Kidney tubule cell (primary cell): ENCODE data around the gene SCARF1.

Experiments used
- DNase-seq: peaks from one replicate; pipeline ENCODE4 v3.0.0-alpha.2; 2018; ENCODE audit warnings: low spot score

The SCARF1 gene

GRCh38 chr17:1648963-1649843, 3.7 kb upstream of the SCARF1 start:
- DNase-seq = peak; percentile 94

DNA sequence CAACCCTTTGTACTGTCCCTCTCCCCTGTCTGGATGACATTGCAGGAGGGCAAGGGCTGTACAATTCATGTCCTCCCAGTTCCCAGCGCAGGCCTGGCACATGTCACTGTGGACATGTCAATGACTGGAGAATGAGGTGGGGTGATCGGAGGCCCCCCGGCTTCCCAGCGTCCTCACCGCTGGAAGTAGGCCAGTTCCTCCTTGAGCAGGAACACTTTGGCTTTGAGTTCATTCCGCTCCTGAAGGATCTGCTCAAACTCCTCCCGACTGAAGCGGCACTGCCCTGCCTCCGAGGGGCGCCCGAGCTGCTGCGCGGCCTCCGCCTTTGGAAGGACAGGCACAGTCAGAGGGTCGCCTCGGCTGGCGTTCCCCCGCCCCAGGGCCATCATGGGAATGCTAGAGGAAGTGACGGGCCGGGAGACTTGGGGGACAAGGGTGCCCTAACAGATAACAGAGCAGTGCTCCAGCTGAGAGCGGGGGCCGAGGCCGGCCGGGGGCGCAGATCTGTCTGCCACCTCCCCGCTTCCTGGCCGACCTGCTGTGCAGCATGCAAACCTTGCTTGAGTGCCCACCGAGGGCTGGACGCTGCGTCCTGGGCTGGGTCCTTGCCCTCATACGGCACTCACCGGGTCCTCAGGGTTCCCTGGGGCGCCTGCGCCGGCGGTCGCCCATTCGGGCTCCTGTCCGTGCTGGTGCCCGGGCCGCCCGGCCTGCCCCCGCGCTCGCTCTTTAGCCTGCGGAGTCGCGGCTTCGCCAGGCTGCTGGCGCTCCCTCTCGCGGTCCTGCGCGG, 2.8 kb upstream of the SCARF1 start:
- DNase-seq = no peak

DNA sequence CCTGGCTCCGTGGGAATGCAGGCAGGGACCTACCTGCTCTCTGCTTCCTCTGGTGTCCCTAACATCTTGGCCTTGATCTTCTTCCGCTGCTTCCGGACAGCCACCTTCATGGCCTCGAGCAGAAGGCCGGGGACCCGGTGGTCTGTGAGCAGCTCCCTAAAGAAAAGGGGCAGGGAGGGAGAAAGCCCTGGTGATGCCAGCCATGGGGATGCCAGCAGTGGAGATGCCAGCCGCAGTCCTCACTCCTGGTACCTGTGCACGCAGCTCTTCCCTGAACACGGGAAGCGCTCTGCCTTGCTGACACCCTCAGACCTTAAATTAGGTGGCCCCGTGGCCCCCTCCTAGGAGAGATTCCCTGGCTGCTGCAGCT, 2.3 kb upstream of the SCARF1 start:
- no peak for DNase-seq

GRCh38 chr17:1646199-1646875, 805 bp upstream of the SCARF1 start:
- no peak for DNase-seq

DNA sequence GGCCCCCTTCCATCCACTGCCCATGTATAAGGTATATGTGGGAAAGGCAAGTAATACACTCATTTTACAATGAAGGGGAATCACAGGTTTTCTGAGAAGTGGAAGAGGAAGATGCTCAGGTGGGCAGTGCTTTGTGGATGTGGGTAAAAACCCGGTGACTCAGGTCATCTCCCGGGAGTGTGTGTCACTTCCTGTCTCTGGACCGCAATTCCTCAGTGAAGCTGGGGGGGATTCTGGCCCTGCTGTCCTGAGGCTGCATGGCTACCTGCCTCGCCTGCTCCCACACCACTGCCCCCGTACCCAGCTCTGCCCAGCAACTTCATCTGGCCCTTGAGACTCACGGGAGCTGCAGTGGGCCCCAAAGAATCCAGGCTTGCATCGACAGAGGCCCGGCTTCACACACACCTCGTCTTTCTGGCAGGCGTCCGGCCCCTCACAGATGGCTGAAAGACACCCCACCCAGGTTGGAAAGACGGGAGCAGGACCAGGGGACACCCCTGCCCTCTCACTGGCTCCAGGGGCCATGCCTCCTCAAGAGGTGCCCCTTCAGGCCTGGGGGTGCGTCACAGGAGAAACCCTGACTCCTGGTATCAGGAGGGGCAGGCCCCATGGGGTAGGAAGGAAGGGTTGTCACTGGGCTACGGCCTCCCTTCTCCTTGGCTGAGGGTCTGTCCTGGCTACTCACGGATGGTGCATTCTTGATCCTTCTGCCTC, 882 bp downstream of the SCARF1 start:
- peak; percentile 88 for DNase-seq

DNA sequence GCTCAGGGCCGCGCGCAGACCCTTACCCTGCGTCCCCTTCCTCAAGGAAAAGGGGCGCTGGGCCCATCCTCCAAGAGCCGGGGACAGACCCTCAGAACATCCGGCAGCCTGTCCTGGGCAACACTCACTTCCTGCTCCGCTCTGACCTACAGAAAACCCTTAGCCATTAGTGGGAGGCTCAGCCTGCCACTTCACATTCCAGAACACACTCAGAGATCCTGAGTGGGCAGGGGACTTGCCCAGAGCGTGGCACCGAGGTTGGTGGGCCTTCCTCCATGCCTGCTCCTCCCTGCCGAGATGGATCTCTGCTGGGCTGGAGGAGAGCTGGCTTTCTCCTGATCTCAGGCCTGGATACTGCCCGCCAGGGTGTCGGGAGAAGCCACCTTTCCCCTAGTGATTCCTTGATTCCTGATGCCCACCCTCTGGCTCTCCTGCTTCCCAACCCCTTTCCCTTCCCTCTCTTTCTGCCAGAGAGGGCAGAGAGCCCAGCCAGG, 1.5 kb downstream of the SCARF1 start:
- DNase-seq = peak; percentile 53

DNA sequence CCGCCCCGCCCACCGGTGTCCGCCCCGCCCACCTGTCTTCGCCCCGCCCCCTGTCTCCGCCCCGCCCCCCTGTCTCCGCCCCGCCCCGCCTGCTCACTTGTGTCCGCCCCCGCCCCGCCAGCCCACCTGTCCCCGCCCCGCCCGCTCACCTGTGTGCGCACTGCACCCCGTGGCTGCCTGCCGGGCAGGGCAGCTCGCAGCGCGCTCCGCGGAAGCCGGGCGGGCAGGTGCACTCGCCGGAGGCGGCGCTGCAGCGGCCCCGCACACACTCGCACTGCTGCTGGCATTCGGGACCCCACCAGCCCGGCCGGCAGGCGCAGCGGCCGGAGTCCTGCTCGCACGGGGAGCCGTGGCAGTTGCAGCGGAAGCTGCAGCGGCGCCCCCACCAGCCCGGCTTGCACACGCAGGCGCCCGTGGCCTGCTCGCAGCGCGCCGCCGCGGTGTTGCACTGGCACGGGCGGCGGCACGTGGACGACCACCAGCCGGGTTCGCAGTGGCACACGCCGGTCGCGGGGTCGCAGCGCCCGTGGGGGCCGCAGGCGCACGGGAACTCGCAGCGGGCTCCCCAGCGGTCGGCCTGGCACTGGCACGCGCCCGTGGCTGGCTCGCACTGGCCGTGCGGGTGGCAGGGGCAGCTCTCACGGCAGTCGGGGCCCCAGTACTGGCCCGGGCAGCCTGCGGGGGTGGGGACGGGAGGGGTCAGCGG, 2.1 kb downstream of the SCARF1 start:
- peak; percentile 66 for DNase-seq

DNA sequence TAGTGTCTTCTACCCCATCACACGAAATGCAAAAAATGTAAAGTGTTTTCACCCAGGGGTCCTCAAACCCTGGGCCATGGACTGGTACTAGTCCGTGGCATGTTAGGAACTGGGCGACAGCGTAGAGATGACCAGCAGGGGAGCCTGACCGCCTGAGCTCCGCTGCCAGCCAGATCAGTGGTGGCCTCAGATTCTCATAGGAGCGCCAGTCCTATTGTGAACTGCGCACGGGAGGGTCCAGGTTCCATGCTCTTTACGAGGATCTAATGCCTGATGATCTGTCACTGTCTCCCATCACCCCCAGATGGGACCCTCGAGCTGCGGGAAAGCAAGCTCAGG, 4.5 kb downstream of the SCARF1 start:
- no peak for DNase-seq

GRCh38 chr17:1640329-1641064, 5.0 kb downstream of the SCARF1 start:
- no peak for DNase-seq

GRCh38 chr17:1639549-1640180, 5.9 kb downstream of the SCARF1 start:
- DNase-seq = peak; percentile 64

DNA sequence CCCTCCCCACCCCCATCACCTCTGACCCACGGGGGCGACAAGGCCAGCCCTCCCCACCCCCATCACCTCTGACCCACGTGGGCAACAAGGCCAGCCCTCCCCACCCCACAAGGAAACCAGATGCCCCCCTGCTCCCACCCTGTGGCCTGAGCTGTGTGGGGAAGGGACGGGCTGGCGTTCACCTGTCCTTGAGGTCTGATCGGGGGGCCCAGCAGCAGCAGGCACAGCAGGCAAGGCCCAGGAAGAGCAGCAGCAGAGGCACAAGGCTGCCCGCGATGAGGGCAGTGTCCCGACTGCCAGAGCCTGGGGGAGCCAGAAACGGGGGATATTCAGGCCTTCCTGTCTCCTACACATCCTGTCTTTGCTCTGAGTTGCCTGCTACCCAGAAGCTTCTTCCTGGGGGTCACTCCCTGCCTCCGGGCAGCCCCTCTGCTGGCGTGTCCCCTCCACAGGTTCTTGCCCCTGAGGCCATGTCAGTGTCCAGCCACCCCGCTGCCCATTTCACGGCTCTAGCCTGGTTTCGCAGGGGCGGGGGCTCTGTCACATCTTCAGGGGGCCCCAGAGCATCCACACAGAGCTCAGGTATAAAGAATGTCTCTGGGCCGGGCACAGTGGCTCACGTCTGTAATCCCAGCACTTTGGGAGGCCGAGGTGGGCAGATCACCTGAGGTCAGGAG, 6.8 kb downstream of the SCARF1 start:
- no peak for DNase-seq

DNA sequence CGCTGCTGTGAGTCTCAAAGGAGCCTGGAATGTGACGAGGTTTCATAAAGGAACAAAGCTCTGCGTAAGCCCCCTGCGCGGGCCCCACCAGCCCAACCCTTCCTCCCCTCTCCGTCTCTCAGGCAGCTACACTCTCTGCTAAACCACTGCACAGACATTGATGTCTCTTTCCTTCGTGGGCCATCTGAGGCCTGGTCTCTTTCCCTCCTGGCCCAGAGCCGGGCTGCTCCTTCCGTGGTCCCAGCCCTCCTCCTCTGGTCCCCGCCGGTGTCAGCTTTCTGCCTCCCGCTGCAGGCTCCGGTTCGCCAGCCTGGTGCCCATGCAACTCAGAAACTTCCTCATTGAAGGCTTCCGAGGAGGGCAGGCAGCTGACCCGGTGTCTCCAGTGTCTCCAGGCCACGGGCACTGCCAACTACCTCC, 7.4 kb downstream of the SCARF1 start:
- DNase-seq = no peak

GRCh38 chr17:1636732-1637285, 8.7 kb downstream of the SCARF1 start:
- no peak for DNase-seq

DNA sequence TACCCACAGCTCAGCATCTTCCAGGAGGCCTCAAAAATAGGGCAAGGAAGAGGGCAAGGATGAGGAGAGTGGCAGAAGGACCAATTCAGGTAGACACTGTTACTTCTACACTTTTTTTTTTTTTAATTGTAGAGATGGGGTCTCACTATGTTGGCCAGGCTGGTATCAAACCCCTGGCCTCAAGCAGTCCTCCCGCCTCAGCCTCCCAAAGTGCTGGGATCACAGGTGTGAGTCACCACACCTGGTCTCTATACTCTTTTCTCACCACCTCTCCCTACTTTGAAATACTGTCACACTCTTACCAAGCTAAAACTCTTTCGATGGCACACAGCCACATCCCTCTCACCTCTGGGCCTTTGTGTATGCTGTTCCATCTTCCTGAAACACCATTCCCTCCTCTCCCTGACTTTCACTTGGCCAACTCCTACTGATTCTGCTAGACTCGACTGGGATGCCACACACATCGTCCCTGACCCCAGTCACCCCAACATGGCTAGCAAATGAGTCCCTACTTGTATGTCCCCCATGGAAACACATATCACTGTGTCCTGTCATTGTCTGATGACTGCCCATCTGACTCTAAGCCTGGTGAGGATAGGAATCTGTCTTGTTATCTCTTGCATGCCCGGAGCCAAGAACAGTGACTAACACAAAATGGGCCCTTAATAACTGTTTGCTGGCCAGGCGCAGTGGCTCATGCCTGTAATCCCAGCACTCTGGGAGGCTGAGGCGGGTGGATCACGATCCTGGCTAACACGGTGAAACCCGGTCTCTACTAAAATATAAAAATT, 9.7 kb downstream of the SCARF1 start:
- DNase-seq = no peak

- no peak for DNase-seq
Observed at GRCh38 chr17:1634841-1635650, 10.5 kb downstream of the SCARF1 start.

DNA sequence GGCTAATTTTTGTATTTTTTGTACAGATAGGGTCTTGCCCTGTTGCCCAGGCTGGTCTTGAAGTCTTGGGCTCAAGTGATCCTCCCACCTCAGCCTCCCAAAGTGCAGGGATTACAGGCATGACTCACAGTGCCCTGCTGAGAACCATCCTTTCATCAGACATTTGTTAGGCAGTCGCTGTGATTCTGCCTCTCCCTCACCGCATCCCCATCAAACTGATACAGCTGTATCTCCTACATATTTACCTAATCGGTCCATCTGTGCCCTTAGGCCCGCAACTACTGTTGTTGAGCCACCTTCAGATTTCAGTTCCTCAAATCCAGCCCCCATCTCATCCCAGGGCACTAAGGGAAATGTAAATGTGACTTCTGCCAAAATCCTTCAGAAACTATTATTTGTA, 14.9 kb downstream of the SCARF1 start:
- no peak for DNase-seq

- DNase-seq = peak; percentile 59
Observed at GRCh38 chr17:1629504-1630310, 15.8 kb downstream of the SCARF1 start.
